Uterus (tissue), 2 donors: ENCODE measurements around the gene SCRT2.

Source experiments
- POLR2A ChIP-seq, 2 donors: fragments of 450-650 bp; IDR thresholded peaks; one replicate each; pipeline ENCODE4 v1.6.1; 2016; ENCODE audit warnings: antibody characterized with exemption in 2 of 2, mild to moderate bottlenecking in 1 of 2, moderate library complexity in 1 of 2
- TF ChIP-seq, protein P1 (sequence below), 4 experiments: fragments of 200-600 bp in 2 of 4; fragments of 450-650 bp in 2 of 4; sonication (generic) in 2 of 4; IDR thresholded peaks; one replicate each; pipeline ENCODE4 v1.5.1; 2016 to 2019; ENCODE audit warnings: antibody characterized with exemption in 4 of 4, mild to moderate bottlenecking in 2 of 4, moderate library complexity in 1 of 4

DNA sequence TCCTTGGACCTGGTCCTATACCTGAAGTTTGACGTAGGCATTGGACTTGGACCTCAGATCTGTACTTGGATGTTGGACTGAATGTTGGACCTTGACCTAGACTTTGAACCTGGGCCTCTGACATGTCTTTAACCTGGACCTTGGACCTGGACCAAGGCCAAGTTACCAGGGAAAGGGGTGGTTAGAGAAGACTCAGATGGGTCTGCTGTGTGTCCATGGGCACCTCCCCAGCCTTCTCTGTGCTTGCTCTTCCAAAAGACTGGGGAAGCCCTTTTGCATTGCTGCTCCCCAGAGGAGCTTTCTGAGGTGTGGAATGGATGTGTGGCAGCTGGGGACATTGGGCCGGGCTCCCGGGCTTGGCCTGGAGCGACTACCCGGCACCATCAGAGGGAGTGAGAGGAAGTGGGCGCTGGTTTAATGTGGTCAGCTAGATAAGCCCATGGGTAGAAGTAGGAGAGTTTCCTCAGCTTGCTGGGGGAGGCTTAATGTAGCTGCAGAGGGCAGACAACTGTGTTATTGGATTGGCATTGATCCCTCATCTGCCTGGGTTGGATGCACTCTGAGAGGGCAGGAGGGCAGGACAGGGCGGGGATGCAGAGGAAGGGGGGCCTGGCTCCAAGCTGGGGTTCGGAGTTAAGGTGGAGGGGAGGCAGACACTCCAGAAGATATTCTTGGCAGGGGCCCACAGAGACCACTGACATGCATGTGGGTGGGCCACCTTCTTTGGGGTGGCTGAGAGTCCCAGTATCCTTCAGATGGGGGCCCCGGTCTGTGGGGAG is 4.2 kb downstream of the SCRT2 start:
- TF ChIP-seq, protein P1, sequence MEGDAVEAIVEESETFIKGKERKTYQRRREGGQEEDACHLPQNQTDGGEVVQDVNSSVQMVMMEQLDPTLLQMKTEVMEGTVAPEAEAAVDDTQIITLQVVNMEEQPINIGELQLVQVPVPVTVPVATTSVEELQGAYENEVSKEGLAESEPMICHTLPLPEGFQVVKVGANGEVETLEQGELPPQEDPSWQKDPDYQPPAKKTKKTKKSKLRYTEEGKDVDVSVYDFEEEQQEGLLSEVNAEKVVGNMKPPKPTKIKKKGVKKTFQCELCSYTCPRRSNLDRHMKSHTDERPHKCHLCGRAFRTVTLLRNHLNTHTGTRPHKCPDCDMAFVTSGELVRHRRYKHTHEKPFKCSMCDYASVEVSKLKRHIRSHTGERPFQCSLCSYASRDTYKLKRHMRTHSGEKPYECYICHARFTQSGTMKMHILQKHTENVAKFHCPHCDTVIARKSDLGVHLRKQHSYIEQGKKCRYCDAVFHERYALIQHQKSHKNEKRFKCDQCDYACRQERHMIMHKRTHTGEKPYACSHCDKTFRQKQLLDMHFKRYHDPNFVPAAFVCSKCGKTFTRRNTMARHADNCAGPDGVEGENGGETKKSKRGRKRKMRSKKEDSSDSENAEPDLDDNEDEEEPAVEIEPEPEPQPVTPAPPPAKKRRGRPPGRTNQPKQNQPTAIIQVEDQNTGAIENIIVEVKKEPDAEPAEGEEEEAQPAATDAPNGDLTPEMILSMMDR (IDR thresholded peaks at IDR 0.05) = no peak
- TF ChIP-seq POLR2A (IDR thresholded peaks at IDR 0.05) = no peak
